GM19239 (cell line): ENCODE results near the gene GMDS.

ENCODE experiments used
- DNase-seq: peaks from one replicate; pipeline ENCODE4 v3.0.0; 2011; ENCODE audit warnings: low spot score; ENCODE audit not compliant: insufficient read length
- FAIRE-seq: peaks from 2 replicates; lab custom pipeline; 2011; peaks lifted over from hg19 to GRCh38; lab: Jason Lieb, UNC

Gene GMDS

DNA sequence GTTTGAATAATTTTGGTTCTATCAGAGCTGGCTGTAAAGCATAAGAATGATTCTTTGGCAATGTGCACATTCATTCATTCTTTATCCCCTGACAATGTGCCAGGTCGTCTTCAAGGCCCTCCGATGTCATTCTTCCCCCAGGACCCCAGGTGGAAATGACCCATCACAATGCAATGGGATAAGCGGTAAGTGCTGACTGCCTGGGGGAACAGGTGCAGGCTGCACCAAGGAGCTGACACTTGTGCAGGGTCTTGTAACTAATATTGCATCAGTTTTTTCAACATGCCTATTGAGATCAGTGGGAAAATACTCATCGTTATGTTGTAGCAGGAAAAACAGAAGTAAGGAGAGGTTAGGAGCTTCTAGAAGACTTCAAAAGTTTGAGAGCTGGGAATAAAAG is 530.1 kb downstream of the GMDS start:
- FAIRE-seq = no peak

DNA sequence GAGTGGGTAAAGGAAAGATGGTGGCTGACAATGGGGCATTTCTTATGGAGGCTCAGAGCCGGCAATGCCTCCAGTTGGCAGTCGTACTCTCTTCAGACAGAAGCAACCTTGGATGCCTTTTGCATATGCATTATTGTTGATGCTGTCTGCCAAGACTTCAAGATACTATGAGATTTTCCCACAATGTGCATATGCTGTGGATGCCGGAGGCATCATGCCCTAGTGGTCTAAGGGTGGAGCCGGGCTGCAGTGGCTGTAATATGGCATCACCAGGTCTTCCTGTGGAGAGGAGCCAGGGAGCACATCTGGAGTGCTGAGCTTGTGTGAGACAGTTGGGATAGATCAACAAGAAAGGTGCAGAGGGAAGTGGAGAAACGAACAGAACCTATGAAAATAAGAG is 530.8 kb downstream of the GMDS start:
- DNase-seq (no peak), FAIRE-seq (no peak)

More for the DNA sequence above, 530.1 kb downstream of the GMDS start:
- DNase-seq = no peak

DNA sequence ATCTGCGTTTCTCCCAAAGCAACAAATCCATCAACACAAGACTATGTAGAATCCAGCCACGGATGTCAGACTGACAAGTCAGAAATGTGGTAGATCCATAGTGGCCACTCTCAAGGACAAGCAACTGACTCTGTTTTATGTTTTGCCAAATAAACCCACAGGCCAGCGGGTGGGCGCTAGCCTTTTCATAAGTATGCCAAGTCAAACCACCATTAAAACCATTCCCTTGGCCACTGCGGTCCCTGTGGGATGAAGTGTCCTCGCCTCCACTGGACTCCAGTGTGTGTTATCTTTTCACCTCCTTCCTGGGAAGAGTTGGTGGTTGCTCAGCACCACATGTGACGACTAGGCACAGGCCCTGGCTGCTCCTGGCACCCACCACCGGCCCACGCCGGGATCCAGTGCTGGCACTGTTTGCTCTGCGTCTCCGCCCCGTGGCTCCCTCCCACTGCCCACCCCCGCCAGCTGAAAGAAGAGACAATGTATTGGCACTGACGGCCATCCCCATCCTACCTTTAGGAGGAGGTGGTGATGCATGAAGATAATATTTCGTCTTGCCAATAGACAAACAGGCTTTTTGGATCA is 532.3 kb downstream of the GMDS start:
- FAIRE-seq (no peak), DNase-seq (no peak)

DNA sequence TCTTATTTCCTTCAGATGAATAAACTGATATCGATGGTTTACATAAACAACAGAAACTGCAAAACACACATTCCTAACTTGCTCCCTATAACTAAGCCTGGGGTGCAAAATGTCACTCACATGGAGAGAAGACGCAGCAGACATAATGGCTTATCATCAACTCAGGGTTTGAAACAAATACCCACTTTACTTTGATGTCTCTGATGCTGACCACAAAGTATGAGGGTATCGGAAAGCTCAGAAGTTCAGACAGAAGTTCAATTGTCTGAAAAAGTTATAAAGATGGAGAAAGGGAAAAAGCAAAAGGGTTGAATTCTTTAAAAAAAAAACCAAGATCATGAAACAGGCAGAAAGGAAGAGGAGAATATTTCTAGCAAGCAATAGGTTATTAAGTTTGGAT is 533.0 kb downstream of the GMDS start:
- FAIRE-seq (no peak), DNase-seq (no peak)

DNA sequence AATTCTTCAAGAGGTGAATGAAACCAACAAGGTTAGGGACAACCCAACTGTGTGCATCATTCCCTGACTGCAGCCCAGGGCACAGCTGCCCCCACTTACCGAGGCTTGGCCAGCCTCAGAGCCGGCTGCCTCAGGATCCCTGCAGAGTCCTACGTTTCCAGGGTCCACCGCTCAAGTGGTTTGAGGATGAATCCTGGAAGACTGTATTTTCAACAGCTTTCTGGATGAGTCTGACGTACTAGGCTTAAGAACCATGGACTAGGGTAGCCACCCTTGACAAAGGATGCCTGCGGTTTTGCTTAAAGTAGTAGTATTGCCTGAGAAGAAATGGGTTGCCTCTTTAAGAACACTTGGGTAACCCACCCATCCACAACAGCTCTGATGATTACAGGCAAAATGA is 534.3 kb downstream of the GMDS start:
- FAIRE-seq = no peak
- no peak for DNase-seq

DNA sequence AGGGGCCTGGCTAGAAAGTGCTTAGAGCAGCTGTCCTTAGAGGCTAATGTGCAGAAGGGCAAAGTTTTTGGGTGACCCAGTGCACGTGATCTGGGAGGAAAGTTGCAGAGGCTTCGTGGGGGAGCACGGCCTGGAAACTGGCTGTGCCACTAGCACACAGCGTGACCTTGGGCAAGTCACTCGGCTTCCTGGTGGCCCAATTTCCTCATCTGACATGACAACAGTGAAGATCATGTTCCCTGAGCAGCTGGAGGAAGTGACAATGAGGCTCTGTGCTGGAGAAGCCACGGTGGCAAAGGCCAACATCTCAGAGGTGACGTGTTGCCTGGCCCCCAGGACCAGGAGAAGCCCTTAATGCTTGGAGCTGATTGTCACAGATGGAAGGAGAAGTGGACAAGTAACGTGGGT is 536.2 kb downstream of the GMDS start:
- FAIRE-seq = no peak
- DNase-seq = no peak

DNA sequence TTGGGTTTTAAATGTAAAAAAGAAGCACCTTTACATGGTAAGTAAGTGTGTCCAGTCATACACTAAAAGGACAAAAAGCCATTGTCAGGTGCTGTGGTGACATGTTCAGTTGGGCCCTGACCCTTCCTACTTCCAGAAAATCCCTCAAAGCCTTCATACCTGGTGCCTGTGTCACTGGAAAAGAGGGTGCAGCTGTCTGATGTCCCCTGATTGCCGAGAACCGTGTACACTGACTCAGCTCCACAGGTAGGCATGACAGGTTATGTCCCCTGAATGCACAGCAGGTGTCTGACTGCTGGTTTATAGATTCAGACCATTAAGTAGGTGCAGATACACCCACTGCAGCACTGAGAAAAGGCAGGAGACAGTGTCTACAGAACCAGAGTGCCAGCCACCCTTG is 536.6 kb downstream of the GMDS start:
- FAIRE-seq = no peak
- no peak for DNase-seq

DNA sequence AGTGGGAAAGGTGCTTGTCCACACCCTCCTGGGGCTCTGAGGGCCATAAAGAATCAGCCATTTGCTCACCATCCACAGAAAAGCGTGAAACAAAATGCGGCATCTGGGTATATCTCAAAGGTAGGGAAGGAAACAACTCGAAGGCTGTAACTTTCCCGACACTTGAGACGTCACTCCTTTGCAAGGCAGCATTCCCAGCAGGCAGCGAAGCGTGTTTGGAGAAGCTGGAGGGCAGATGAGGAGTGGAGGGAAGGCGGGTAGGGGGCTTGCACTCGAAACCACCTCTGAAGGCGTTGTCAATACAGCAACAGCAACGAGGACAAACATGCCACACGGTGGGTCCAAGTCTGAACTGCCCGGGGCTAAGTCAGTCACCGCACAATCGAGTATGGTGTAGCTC is 537.3 kb downstream of the GMDS start:
- no peak for FAIRE-seq

DNA sequence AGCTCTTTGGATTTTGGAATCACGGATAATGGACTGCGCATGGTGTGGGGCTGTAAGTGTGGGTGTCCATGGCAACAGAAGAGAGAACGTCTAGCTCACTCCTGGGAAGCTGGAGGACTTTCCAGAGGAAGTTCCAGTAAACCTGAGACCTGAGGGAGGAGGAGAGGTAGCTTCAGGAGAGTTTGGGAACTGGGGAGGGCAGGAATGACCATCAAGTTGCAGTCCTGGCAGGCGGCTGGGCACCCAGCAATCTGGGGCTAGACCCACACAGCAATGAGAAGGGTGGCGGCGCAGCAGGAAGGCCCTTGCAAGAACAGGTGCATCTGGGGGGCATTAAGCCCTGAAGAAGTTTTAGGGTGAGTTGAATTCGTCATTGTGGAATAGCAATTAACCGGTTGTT is 539.8 kb downstream of the GMDS start:
- DNase-seq (no peak), FAIRE-seq (no peak)

More for the DNA sequence above, 537.3 kb downstream of the GMDS start:
- no peak for DNase-seq

DNA sequence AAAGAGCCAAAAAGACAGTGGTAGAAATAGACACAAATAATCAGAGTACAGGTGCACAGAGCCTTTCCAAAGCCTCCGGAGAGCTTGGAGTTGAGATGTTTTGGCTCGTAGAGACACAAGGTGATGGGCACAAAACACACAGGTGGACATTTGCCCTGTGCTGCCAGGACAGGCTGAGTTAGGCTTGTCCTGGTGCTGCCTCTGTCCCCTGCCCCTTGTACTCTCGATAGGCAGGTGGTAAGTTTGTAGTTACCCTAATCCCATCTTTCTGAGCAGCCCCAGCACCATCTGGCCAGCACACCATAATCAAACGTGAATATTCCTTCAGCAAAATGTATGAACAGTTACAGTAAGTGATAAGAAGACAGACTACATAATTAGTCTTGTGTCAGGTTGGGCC is 540.2 kb downstream of the GMDS start:
- DNase-seq (no peak), FAIRE-seq (no peak)

DNA sequence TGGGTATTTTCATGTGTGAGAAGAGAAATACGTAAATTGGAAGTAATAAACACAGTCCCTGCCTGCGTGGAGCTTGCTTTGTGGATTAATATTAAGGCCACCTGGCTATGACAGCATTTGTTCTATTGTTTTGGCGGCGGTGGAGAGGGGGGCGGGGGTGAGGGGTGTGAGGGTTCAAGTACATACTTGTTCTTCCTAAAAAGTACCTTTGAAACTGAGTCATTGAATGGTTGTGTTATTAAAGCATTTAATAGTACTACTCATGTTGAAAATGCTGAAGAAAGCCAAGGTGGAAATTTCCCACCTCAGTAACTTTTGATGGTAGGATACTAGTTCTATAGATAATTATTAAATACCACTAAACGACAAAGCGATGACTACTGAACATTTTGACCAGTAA is 540.7 kb downstream of the GMDS start:
- DNase-seq (no peak), FAIRE-seq (no peak)

DNA sequence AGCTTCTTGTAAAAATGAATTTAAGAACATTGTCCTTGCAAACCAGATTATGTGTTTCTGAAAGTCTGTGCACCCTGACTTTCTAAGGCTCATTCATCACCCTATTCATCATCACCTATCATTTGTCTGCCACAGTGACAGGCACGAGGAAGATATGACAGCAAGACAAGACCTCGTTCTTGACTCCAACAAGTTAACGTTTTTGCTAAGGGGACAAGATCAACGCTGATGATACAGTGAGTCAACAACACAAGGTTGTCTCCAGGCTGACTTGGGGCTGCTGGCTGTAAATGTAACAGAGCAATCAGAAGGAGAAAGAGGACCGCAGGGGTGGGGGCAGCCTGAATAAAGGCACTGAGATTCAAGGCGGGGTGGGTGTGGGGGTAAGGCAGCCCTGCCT is 541.5 kb downstream of the GMDS start:
- DNase-seq (no peak), FAIRE-seq (no peak)

DNA sequence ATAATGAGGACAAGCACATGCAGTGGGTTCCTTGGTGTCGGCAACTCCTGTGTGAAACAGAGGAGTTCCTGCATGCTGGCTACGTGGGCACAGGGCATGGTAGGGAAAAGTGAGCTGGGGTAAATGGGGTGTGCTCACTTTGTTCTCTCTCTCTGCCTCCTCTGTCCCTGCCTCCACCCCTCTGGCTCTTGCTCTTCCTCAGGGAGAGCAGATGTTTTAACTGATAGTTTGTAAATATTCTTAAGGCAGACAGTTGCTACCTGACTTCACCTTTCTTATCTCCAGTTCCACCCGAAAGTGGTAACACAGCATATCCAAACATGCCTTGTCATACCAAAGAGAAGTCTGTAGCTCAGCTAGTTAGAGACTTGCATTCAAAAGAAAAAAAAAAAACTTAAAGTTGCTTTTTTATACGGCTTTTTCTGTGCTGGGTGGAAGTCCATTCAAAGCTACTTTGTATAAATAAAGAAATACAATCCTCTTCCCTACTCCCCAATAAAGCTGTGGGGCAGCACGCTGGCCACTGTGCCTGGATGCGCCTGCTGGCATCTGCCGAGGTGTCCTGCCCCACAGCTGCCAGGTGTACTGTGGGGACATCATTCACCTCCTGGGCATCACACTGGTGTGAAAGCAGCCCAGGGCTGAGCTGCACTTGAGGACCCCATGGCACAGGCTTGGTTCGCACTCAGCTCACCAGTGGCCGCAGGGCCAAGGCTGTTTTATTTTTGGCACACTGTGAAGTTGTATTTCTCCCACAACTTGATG is 542.1 kb downstream of the GMDS start:
- no peak for FAIRE-seq
- no peak for DNase-seq

DNA sequence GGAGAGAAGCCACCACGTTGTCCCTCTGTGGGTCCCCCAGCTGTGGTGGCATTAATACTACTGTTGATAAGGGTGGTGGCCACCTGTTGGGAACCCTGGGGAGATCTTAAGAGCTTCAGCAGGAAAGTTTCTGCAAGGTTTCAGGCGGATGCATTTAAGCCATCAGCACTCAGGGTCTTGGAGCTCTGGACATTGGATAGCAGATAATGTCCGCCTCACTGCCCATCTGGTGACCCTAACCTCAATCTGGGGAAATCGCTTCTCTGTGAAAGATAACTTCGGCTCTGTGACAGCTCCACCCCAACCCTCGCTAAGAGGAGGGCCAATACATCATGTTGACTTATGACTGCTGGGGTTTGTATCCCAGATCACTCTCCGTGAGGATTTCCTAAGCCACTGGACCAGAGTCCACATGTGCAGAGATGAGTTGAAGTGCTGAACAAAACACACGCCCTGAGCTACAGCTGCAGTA is 542.8 kb downstream of the GMDS start:
- no peak for DNase-seq
- FAIRE-seq = no peak

DNA sequence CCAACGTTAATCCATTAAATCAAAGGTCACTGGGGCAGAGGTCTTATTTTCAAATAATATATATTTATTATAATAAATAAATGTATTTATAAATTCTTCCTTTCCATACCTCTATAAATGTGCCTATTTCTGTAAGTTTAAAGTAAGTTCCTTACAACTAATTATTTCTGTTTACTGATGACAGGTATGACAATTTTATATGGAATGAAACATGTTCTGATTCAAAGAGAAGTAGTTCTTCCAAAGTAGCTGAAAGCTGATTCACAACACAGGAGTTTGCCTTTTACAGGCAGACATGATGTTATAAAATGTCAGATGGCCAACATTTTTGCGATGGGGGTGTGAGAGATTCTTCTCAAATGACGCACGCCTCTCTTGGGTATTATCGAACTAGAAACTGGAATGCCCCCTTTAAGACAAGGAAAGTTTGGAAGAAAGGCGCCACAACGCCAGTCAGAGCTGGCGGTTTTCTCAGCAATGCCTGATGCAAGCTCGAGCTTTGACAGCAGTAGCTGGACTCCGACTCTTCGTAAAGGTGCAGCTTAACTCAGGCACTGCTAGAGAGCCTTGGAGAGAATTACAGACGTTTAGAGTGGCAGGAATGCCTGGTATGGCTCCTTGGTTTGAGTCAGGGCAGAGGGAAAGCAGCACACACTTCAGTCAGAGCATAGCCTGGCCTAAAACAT is 543.6 kb downstream of the GMDS start:
- DNase-seq = no peak
- no peak for FAIRE-seq

DNA sequence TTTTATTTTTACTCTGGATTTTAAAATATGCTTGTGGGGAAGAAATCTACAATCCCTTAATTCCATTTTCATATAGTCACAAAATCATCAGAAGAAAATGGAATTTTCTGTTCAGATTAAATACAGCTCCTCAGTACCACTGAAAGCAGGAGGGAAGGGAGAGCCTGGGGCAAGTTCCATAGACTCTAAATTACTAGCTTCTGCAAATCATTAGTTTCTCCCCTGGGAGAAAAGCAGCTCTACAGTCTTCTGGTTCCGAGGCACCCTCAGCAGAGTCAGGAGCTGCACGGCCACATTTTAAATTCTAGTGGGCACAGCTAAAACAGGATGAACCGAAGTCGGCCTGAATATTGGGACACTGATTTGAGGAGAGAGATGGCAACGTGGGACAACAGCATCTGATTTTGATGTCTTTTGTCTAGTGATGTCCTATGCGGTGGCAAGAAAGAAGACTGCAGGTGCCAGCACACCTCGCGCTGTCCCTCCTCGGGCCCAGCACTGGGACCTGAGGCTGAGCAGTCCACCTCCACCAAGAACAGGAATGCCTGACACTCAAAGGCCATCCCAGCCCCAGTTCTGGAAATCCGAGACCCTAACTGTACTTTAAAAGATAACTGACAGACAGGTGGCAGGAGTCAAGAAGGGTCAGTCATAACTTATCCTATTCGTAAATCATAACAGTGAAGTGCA is 545.0 kb downstream of the GMDS start:
- FAIRE-seq = no peak
- no peak for DNase-seq

DNA sequence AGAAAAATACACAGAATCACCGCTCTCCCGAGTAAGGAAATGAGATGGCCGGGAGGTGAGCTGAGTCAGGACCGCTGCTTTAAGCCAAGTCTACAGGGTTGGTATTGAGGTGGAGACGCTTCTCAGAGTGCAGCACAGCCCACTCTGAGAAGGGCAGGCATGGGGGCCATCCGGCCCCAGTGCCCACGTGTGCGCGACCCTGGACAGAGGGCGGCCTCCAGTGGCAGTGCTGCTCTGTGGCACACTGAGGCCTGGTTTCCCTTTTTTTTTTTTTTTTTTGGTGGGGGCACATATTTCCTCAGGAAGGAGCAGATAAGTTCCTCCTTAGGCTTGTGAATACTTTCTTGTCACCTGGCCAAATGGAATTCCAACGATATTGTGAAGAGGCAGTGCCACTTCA is 546.9 kb downstream of the GMDS start:
- DNase-seq (no peak), FAIRE-seq (no peak)

DNA sequence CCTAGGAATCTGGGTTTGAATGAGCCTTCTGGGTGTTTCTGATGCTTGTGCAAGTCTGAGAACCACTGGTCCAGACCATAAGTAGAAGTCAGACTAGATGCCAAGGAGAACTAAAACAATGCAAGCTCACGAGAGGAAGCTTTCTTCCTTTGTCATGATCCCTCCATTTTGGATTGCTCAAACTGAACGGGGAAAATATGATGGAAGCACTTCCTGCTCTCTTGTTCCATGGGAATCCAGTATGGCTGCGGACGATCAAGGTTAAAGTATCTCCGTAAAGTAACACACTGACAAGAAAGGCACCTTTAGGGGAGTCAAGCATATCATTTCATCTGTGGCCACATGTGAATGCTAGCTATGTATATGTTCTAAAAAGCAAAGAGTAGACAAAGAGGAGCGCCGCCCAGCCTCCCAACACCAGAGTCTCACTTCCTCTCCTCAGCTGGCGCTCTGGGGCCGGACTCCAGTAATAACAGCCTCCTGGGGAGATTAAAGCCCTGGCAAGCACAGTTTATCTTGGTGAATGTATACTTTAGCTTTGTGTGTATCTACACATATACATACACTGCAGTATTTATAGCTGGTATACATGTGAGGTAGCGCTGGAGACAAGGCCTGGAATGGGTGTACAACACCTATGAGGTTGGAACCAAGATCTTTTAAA is 547.6 kb downstream of the GMDS start:
- DNase-seq (no peak), FAIRE-seq (no peak)

DNA sequence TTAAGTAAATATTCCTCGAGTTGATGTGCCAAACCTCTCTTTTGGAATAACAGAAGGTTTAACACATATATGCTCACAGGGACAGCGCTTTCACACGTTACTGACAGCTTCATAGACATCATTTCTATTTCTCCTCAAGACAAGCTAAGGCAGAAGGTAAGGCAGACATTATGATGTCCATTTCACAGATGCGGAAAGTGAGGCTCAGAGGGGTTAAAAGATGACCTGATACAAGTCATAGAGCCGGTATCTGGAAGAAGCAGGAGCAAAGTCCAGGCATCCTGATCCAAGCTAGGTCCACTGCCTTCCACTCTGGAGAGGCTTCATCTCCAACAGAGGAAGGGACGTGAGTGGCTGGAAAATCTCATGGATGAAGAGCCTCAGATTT is 548.9 kb downstream of the GMDS start:
- DNase-seq (no peak), FAIRE-seq (no peak)
